SK-N-SH (cell line): ENCODE results near the gene ZNF264. TPM values are rescaled to one million over a fixed set of nuclear protein-coding genes. Genes with fewer than 3 reads are reported as not detected.

ENCODE experiments used
- CTCF ChIA-PET: fragments of 300-600, 350-600 bp; formaldehyde crosslinking; extraction: SDS; loops from one replicate; lab custom pipeline; 2021; lab: Yijun Ruan, JAX
- POLR2A ChIA-PET: fragments of 350-600 bp; sonication (Branson Sonifier 250); formaldehyde crosslinking; extraction: SDS; loops from one replicate; lab custom pipeline; 2020; ENCODE audit warnings: antibody characterized with exemption, inconsistent platforms; lab: Yijun Ruan, JAX
- DNase-seq: peaks from one replicate; pipeline ENCODE4 v3.0.0; 2012
- H2AFZ ChIP-seq: fragments of 200-600 bp; sonication (generic); 2 replicates; pipeline ENCODE4 v1.8.1; 2016; ENCODE audit warnings: antibody characterized with exemption, mild to moderate bottlenecking, low read depth
- H3F3A ChIP-seq: fragments of 200-600 bp; sonication (generic); replicated peaks from 2 replicates; pipeline ENCODE3; 2016; ENCODE audit warnings: antibody characterized with exemption, mild to moderate bottlenecking; ENCODE audit not compliant: insufficient read depth
- H3K27ac ChIP-seq, 2 experiments: fragments of 200-500 bp in 1 of 2; fragments of 200-600 bp in 1 of 2; sonication (Bioruptor generic) in 1 of 2; sonication (generic), shearing (Covaris generic) in 1 of 2; 2 replicates each; pipeline versions ENCODE4 v1.5.1 to v1.6.1; 2014 to 2016; ENCODE audit warnings: low read depth in 2 of 2, inconsistent platforms in 1 of 2, low read length in 1 of 2, mild to moderate bottlenecking in 1 of 2, mixed read lengths in 1 of 2
- H3K27me3 ChIP-seq: fragments of 200-600 bp; sonication (generic), shearing (Covaris generic); 2 replicates; pipeline ENCODE4 v1.6.1; 2016; ENCODE audit warnings: mixed run types; ENCODE audit not compliant: insufficient read depth
- H3K36me3 ChIP-seq, 2 experiments: fragments of 200-500 bp in 1 of 2; fragments of 200-600 bp in 1 of 2; sonication (Bioruptor generic) in 1 of 2; sonication (generic) in 1 of 2; replicated peaks in 1 of 2; 2 replicates each; pipeline versions ENCODE3 to v1.5.1; 2014 to 2016; ENCODE audit warnings: low read length in 1 of 2, mild to moderate bottlenecking in 1 of 2; ENCODE audit not compliant: insufficient read depth in 2 of 2, control insufficient read depth in 1 of 2
- H3K4me1 ChIP-seq, 2 experiments: fragments of 200-500 bp in 1 of 2; fragments of 200-600 bp in 1 of 2; sonication (Bioruptor generic) in 1 of 2; sonication (generic), shearing (Covaris generic) in 1 of 2; 2 replicates each; pipeline versions ENCODE4 v1.5.1 to v1.6.1; 2014 to 2016; ENCODE audit warnings: low read depth in 1 of 2, low read length in 1 of 2, mixed run types in 1 of 2; ENCODE audit not compliant: insufficient read depth in 2 of 2, control insufficient read depth in 1 of 2
- H3K4me2 ChIP-seq: fragments of 200-600 bp; sonication (generic), shearing (Covaris generic); 2 replicates; pipeline ENCODE4 v1.6.1; 2017; ENCODE audit warnings: mixed run types
- H3K4me3 ChIP-seq, 2 experiments: fragments of 200-500 bp in 1 of 2; fragments of 200-600 bp in 1 of 2; sonication (Bioruptor generic) in 1 of 2; sonication (generic), shearing (Covaris generic) in 1 of 2; 2 replicates each; pipeline versions ENCODE4 v1.5.1 to v1.8.1; 2014 to 2016; ENCODE audit warnings: low read depth in 2 of 2, inconsistent platforms in 1 of 2, low read length in 1 of 2, mild to moderate bottlenecking in 1 of 2, mixed read lengths in 1 of 2, moderate library complexity in 1 of 2
- H3K79me2 ChIP-seq: fragments of 200-600 bp; sonication (generic); 2 replicates; pipeline ENCODE4 v1.8.1; 2017; ENCODE audit warnings: mild to moderate bottlenecking; ENCODE audit not compliant: insufficient read depth
- H3K9ac ChIP-seq: fragments of 200-600 bp; sonication (generic); 2 replicates; pipeline ENCODE4 v1.6.1; 2017; ENCODE audit warnings: mixed run types
- H3K9me2 ChIP-seq: fragments of 200-600 bp; sonication (generic); 2 replicates; pipeline ENCODE4 v1.6.1; 2017; ENCODE audit warnings: mixed run types
- H3K9me3 ChIP-seq: fragments of 200-600 bp; sonication (generic); 2 replicates; pipeline ENCODE4 v1.6.1; 2017; ENCODE audit warnings: mixed run types, mild to moderate bottlenecking, moderate library complexity
- H4K20me1 ChIP-seq: fragments of 200-600 bp; sonication (generic); 2 replicates; pipeline ENCODE4 v1.6.1; 2017; ENCODE audit warnings: mild to moderate bottlenecking, mixed run types; ENCODE audit not compliant: insufficient read depth
- CHD2 ChIP-seq: fragments of 150-350 bp; IDR thresholded peaks from 2 replicates; pipeline ENCODE4 v1.6.1; 2018; ENCODE audit warnings: low read length; ENCODE audit not compliant: partially characterized antibody
- ELF1 ChIP-seq: IDR thresholded peaks from 2 replicates; pipeline ENCODE4 v1.4.0; 2012
- EP300 ChIP-seq, 2 experiments: IDR thresholded peaks; 2 replicates each; pipeline versions ENCODE4 v1.4.0 to v1.6.1; 2012; ENCODE audit warnings: borderline replicate concordance in 1 of 2, low read depth in 1 of 2, low read length in 1 of 2
- EZH2phosphoT487 ChIP-seq: fragments of 200-600 bp; sonication (generic); IDR thresholded peaks from 2 replicates; pipeline ENCODE4 v1.6.1; 2017; ENCODE audit warnings: low read depth, mixed run types, mild to moderate bottlenecking, antibody characterized with exemption, moderate library complexity, borderline replicate concordance
- FOSL2 ChIP-seq: IDR thresholded peaks from 2 replicates; pipeline ENCODE4 v1.4.0; 2012; ENCODE audit warnings: low read depth, mild to moderate bottlenecking, moderate library complexity, borderline replicate concordance
- GABPA ChIP-seq: IDR thresholded peaks from 2 replicates; pipeline ENCODE4 v1.4.0; 2012; ENCODE audit warnings: low read depth, mild to moderate bottlenecking
- MAX ChIP-seq: IDR thresholded peaks from 2 replicates; pipeline ENCODE4 v1.4.0; 2012; ENCODE audit warnings: low read depth
- MEF2A ChIP-seq: IDR thresholded peaks from 2 replicates; pipeline ENCODE4 v1.4.0; 2012; ENCODE audit warnings: low read depth, borderline replicate concordance
- MXI1 ChIP-seq: IDR thresholded peaks from 2 replicates; pipeline ENCODE4 v1.6.1; 2012; ENCODE audit warnings: mild to moderate bottlenecking, low read depth, low read length, improper control_type of control experiment
- NFIC ChIP-seq: IDR thresholded peaks from 2 replicates; pipeline ENCODE4 v1.4.0; 2012; ENCODE audit warnings: borderline replicate concordance
- RAD21 ChIP-seq: IDR thresholded peaks from 2 replicates; pipeline ENCODE4 v1.6.1; 2012; ENCODE audit warnings: mild to moderate bottlenecking, low read length
- RCOR1 ChIP-seq: fragments of 150-350 bp; IDR thresholded peaks from 2 replicates; pipeline ENCODE4 v1.6.1; 2017; ENCODE audit warnings: antibody characterized with exemption, low read length
- REST ChIP-seq: IDR thresholded peaks from 2 replicates; pipeline ENCODE4 v1.6.1; 2012; ENCODE audit warnings: mild to moderate bottlenecking, low read depth, low read length, moderate library complexity
- SIN3A ChIP-seq: IDR thresholded peaks from 2 replicates; pipeline ENCODE4 v1.6.1; 2012; ENCODE audit warnings: low read depth, mild to moderate bottlenecking, low read length, moderate library complexity, borderline replicate concordance
- TAF1 ChIP-seq: IDR thresholded peaks from 2 replicates; pipeline ENCODE4 v1.6.1; 2012; ENCODE audit warnings: low read depth, mild to moderate bottlenecking, low read length, moderate library complexity, borderline replicate concordance
- TCF12 ChIP-seq: IDR thresholded peaks from 2 replicates; pipeline ENCODE4 v1.4.0; 2012
- YY1 ChIP-seq: IDR thresholded peaks from 2 replicates; pipeline ENCODE4 v1.4.0; 2012; ENCODE audit warnings: low read depth, mild to moderate bottlenecking
- ZBTB33 ChIP-seq: IDR thresholded peaks from 2 replicates; pipeline ENCODE4 v1.4.0; 2012; ENCODE audit warnings: low read depth, borderline replicate concordance
- WGBS: methylation state at CpG from one replicate; pipeline ENCODE4 v1.1.6; 2017; ENCODE audit warnings: low lambda C conversion rate; 5-methylcytosine and 5-hydroxymethylcytosine counted together
- polyA plus RNA-seq, 3 experiments: library from polyadenylated mRNA; depleted of rRNA; stranded (reverse); fragments of >200 nt; gene quantifications; 2 replicates each; pipeline ENCODE4 v1.2.3, GENCODE V29; 2012

The ZNF264 gene
- polyA plus RNA-seq, 1 of the 3 experiments (the other 2 are of a cell fraction): 8.8 TPM

GRCh38 chr19:57244513-57244912 is 53.2 kb downstream of the ZNF264 start (continued):
- no peak for TF ChIP-seq SIN3A
- TF ChIP-seq REST: no peak
- no peak for TF ChIP-seq MXI1
- no peak for TF ChIP-seq MEF2A

GRCh38 chr19:57245066-57245465 is 53.8 kb downstream of the ZNF264 start:
- Histone ChIP-seq H3K36me3 (peaks cover 32 to 36% of the 10 kb centered on the region in 2 experiments), H3K9me2 (no peaks in the 10 kb centered on the region), H3K9ac (no peak overlapping the region), H3K27me3 (no peaks in the 10 kb centered on the region), H3K27ac (no peak overlapping the region), H3K79me2 (peaks cover 71% of the 10 kb centered on the region), H3K9me3 (no peaks in the 10 kb centered on the region), H2AFZ (no peak overlapping the region), H3K4me2 (no peak overlapping the region), H3K4me3 (no peak overlapping the region), H3F3A (no peaks in the 10 kb centered on the region), H3K4me1 (peaks cover 10 to 13% of the 10 kb centered on the region in 2 experiments; a peak in 2 of 4 replicates), H4K20me1 (no peaks in the 10 kb centered on the region)
- TF ChIP-seq ZBTB33 (no peak), MXI1 (no peak), MAX (no peak), EZH2phosphoT487 (no peak), RAD21 (no peak), GABPA (no peak), FOSL2 (no peak), YY1 (no peak), TCF12 (no peak), TAF1 (no peak), NFIC (no peak), CHD2 (no peak), EP300 (IDR thresholded peaks at IDR 0.05; ENCODE audit: borderline replicate concordance in 1 of 2, low read depth in 1 of 2, low read length in 1 of 2) (no peak), RCOR1 (no peak), ELF1 (no peak)
- ChIA-PET CTCF (no interaction called here), POLR2A (no interaction called here)
- 98% methylated on average over 5 of the region's 5 CpGs for WGBS
- DNase-seq: no peak
